Measurements from ENCODE around the gene CYBA. TPM values are rescaled to one million over a fixed set of nuclear protein-coding genes. Genes with fewer than 3 reads are reported as not detected.

The CYBA gene
- total and polyA plus RNA-seq, 2 of the 13 experiments (the other 11 are each of a cell fraction or from before 2014, with no cell fraction given), result 196 to 250 TPM

- TF ChIP-seq PHF21A (CRISPR knock-in tag; IDR thresholded peaks at IDR 0.05), result no peak
- 0 out of 2 replicates have a peak, but pooled peaks have one; percentile 16 for TF ChIP-seq ZNF687 (CRISPR knock-in tag; IDR thresholded peaks at IDR 0.05)
- TF ChIP-seq ZNF839 (CRISPR knock-in tag; IDR thresholded peaks at IDR 0.05; ENCODE audit: borderline replicate concordance), result 0 out of 2 replicates have a peak, but pooled peaks have one; percentile 41
These were observed 8.3 kb upstream of the CYBA start (continued) for GRCh38 chr16:88659160-88659559.

DNA sequence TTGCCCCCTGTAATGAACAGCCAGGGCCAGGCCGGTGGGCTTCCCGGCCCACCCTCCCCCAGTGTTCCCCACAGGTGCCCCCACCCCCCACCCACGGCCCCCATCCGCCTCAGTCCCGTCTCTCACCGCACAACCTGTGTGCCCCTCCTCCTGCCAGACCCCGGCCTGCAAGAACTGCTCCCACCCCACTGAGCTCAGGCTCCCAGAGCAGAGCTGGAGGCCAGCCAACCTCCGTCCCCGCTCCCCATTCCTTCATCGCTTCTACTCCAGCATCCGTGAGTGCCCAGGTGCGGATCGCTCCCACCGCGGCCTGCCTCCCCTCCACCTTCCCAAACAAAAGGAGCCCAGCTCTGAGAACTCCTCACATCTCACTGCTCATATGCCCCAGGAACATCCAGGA lies 7.9 kb upstream of the CYBA start:
- intact Hi-C loops (cut with micrococcal nuclease; ENCODE audit: unreplicated experiment), result no loop called here
- Histone ChIP-seq H3K9ac (ENCODE audit: insufficient read depth, low read depth, low read length) (no peak overlapping the region), H3K9me3 (ENCODE audit: low read length) (no peaks in the 10 kb centered on the region), H3K4me2 (ENCODE audit: low read depth, low read length) (no peak overlapping the region), H3K79me2 (ENCODE audit: insufficient read depth, low read length) (peaks cover 64% of the 10 kb centered on the region), H3K4me1 (ENCODE audit: insufficient read depth, low read length) (peaks cover 28% of the 10 kb centered on the region), H2AFZ (ENCODE audit: low read length) (no peak overlapping the region), H3K27ac (ENCODE audit: extremely low read length, insufficient read depth, low read length) (no peak overlapping the region), H4K20me1 (ENCODE audit: insufficient read depth, low read length) (peaks cover 41% of the 10 kb centered on the region), H3K4me3 (replicated peaks in 1 of 3; ENCODE audit: insufficient read depth in 1 of 3, low read depth in 2 of 3, low read length in 3 of 3) (no peak overlapping the region), H3K27me3 (ENCODE audit: control insufficient read depth in 1 of 2, insufficient read depth in 2 of 2, low read length in 2 of 2) (no peaks in the 10 kb centered on the region), H3K36me3 (replicated peaks in 1 of 2; ENCODE audit: control insufficient read depth in 1 of 2, insufficient read depth in 2 of 2, low read length in 2 of 2) (peaks cover 13 to 51% of the 10 kb centered on the region in 2 experiments)
- in situ Hi-C loops (cut with HindIII; ENCODE audit: extremely low pct_ligation_motif_present, low pct_unique_long_range_greater_than_20kb), result no loop called here
- no TSS peak for BruUV-seq (replicated peaks)
- ChIA-PET CTCF (ENCODE audit: low intra/inter-chr PET ratio, low total read pairs) (no interaction called here), POLR2A (interaction anchor here (1.4 kb wide), 1 partner anchor 9 kb away, joined by 4 read pairs; no protein-coding TSS in a partner anchor)
- TF ChIP-seq DNMT1 (CRISPR knock-in tag; IDR thresholded peaks at IDR 0.05) (no peak), FOXM1 (CRISPR knock-in tag; IDR thresholded peaks at IDR 0.05) (no peak), PHF8 (CRISPR knock-in tag; IDR thresholded peaks at IDR 0.05) (no peak), MTA1 (CRISPR knock-in tag; IDR thresholded peaks at IDR 0.05; ENCODE audit: borderline replicate concordance) (0 out of 2 replicates have a peak, but pooled peaks have one; percentile 35), ZNF747 (CRISPR knock-in tag; IDR thresholded peaks at IDR 0.05; ENCODE audit: borderline replicate concordance) (0 out of 2 replicates have a peak, but pooled peaks have one; percentile 11), CREB3 (CRISPR knock-in tag; IDR thresholded peaks at IDR 0.05) (no peak)
- TF ChIP-seq, protein P1, sequence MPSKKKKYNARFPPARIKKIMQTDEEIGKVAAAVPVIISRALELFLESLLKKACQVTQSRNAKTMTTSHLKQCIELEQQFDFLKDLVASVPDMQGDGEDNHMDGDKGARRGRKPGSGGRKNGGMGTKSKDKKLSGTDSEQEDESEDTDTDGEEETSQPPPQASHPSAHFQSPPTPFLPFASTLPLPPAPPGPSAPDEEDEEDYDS (CRISPR knock-in tag; IDR thresholded peaks at IDR 0.05), result no peak
- DNase-seq (ENCODE audit: low spot score) (no peak), FAIRE-seq (no peak), ATAC-seq (no peak)
- 93% methylated on average over 15 of the region's 15 CpGs for WGBS (ENCODE audit: low lambda C conversion rate)
